ENCODE measurements around the gene LPCAT2.

LPCAT2 gene

GRCh38 chr16:55503726-55504550 is 4.9 kb upstream of the LPCAT2 start:
- no peak for DNase-seq (ENCODE audit: low read depth in 3 of 3)

- DNase-seq (ENCODE audit: low read depth in 3 of 3): no peak
These were observed 3.4 kb upstream of the LPCAT2 start for GRCh38 chr16:55505333-55506015.

- no peak for DNase-seq (ENCODE audit: low read depth in 3 of 3)
These were observed 2.8 kb upstream of the LPCAT2 start for GRCh38 chr16:55506083-55506482.

GRCh38 chr16:55506708-55507107 is 2.2 kb upstream of the LPCAT2 start:
- DNase-seq (ENCODE audit: low read depth in 3 of 3): no peak

GRCh38 chr16:55508271-55508921 is 476 bp upstream of the LPCAT2 start:
- DNase-seq (ENCODE audit: low read depth in 3 of 3): no peak

GRCh38 chr16:55510185-55510805 is 1.4 kb downstream of the LPCAT2 start:
- DNase-seq (ENCODE audit: low read depth in 3 of 3): no peak

- DNase-seq (ENCODE audit: low read depth in 3 of 3): no peak
These were observed 4.1 kb downstream of the LPCAT2 start for GRCh38 chr16:55512941-55513340.

- no peak for DNase-seq (ENCODE audit: low read depth in 3 of 3)
These were observed 4.7 kb downstream of the LPCAT2 start for GRCh38 chr16:55513616-55514015.

GRCh38 chr16:55515111-55515510 is 6.2 kb downstream of the LPCAT2 start:
- no peak for DNase-seq (ENCODE audit: low read depth in 3 of 3)

- DNase-seq (ENCODE audit: low read depth in 3 of 3): no peak
These were observed 12.9 kb downstream of the LPCAT2 start for GRCh38 chr16:55521792-55522191.

- no peak for DNase-seq (ENCODE audit: low read depth in 3 of 3)
These were observed 17.6 kb downstream of the LPCAT2 start for GRCh38 chr16:55526441-55526840.

GRCh38 chr16:55527885-55528284 is 19.0 kb downstream of the LPCAT2 start:
- no peak for DNase-seq (ENCODE audit: low read depth in 3 of 3)

GRCh38 chr16:55529018-55529417 is 20.1 kb downstream of the LPCAT2 start:
- DNase-seq (ENCODE audit: low read depth in 3 of 3): no peak

GRCh38 chr16:55530316-55530856 is 21.5 kb downstream of the LPCAT2 start:
- no peak for DNase-seq (ENCODE audit: low read depth in 3 of 3)

GRCh38 chr16:55532227-55532626 is 23.4 kb downstream of the LPCAT2 start:
- no peak for DNase-seq (ENCODE audit: low read depth in 3 of 3)

- DNase-seq (ENCODE audit: low read depth in 3 of 3): no peak
These were observed 25.9 kb downstream of the LPCAT2 start for GRCh38 chr16:55534756-55535155.

GRCh38 chr16:55539049-55539448 is 30.2 kb downstream of the LPCAT2 start:
- DNase-seq (ENCODE audit: low read depth in 3 of 3): no peak

GRCh38 chr16:55539488-55539887 is 30.6 kb downstream of the LPCAT2 start:
- no peak for DNase-seq (ENCODE audit: low read depth in 3 of 3)

- DNase-seq (ENCODE audit: low read depth in 3 of 3): no peak
These were observed 31.3 kb downstream of the LPCAT2 start for GRCh38 chr16:55540221-55540620.

GRCh38 chr16:55542459-55543082 is 33.7 kb downstream of the LPCAT2 start:
- DNase-seq (ENCODE audit: low read depth in 3 of 3): no peak

GRCh38 chr16:55543472-55543871 is 34.6 kb downstream of the LPCAT2 start:
- no peak for DNase-seq (ENCODE audit: low read depth in 3 of 3)

GRCh38 chr16:55552621-55553020 is 43.7 kb downstream of the LPCAT2 start:
- DNase-seq (ENCODE audit: low read depth in 3 of 3): no peak
